Measurements from ENCODE around the gene ALKBH5.

GRCh38 chr17:18156171-18156975 lies 27.3 kb upstream of the ALKBH5 start:
- no peak for TF ChIP-seq IRF3 (IDR thresholded peaks at IDR 0.05; ENCODE audit: low read depth, low read length)
- TF ChIP-seq YY1 (IDR thresholded peaks at IDR 0.05; ENCODE audit: low read depth), result no peak
- TF ChIP-seq CTCF (IDR thresholded peaks at IDR 0.05), result no peak
- TF ChIP-seq RAD21 (IDR thresholded peaks at IDR 0.05; ENCODE audit: low read length), result no peak
- no peak for TF ChIP-seq POLR2AphosphoS5 (IDR thresholded peaks at IDR 0.05; ENCODE audit: low read depth, low read length)
- TF ChIP-seq RCOR1 (IDR thresholded peaks at IDR 0.05; ENCODE audit: low read length), result no peak
- TF ChIP-seq RFX5 (IDR thresholded peaks at IDR 0.05; ENCODE audit: low read length), result no peak
- TF ChIP-seq USF2 (IDR thresholded peaks at IDR 0.05; ENCODE audit: borderline replicate concordance, low read depth, low read length), result no peak
- TF ChIP-seq JUND (IDR thresholded peaks at IDR 0.05), result no peak
- TF ChIP-seq TAF1 (IDR thresholded peaks at IDR 0.05; ENCODE audit: borderline replicate concordance, low read depth, low read length), result no peak
- TF ChIP-seq EP300 (IDR thresholded peaks at IDR 0.05; ENCODE audit: borderline replicate concordance in 1 of 2, low read depth in 1 of 2, low read length in 1 of 2), result no peak
